ENCODE data around the gene HSPG2.
"Not testable (repeated sequence)": the region's sequence is repeated elsewhere in the genome, so short reads cannot be mapped to it uniquely, and the experiment has no call there.

- TF ChIP-seq CXXC5 (CRISPR knock-in tag; IDR thresholded peaks at IDR 0.05); E2F6 (IDR thresholded peaks at IDR 0.05; ENCODE audit: borderline replicate concordance in 1 of 2, extremely low read depth in 1 of 2, insufficient read depth in 1 of 2, insufficient read length in 1 of 2, low read depth in 1 of 2, low read length in 1 of 2, poor library complexity in 1 of 2, severe bottlenecking in 1 of 2); ZNF282 (CRISPR knock-in tag; IDR thresholded peaks at IDR 0.05); TEAD4 (IDR thresholded peaks at IDR 0.05; ENCODE audit: low read length); TEAD4 (CRISPR knock-in tag; IDR thresholded peaks at IDR 0.05; ENCODE audit: borderline replicate concordance); EZH2 (IDR thresholded peaks at IDR 0.05; ENCODE audit: borderline replicate concordance, low read depth, low read length); CTCF (IDR thresholded peaks at IDR 0.05 in 2 of 3, conservative IDR thresholded peaks at IDR 0.05 in 1 of 3; ENCODE audit: insufficient read depth in 2 of 3, low read depth in 1 of 3, low read length in 3 of 3); REST (IDR thresholded peaks at IDR 0.05; ENCODE audit: borderline replicate concordance); REST (CRISPR knock-in tag; IDR thresholded peaks at IDR 0.05; ENCODE audit: low read depth): not testable (repeated sequence)
These were observed 29.2 kb downstream of the HSPG2 start for GRCh38 chr1:21907737-21908534.
